Gastroesophageal sphincter (tissue), 4 donors: ENCODE results near the gene PIK3CA. TPM values are rescaled to one million over a fixed set of nuclear protein-coding genes. Genes with fewer than 3 reads are reported as not detected.

Experiments used
- ATAC-seq: fragments of 150-250 bp; one replicate; pipeline ENCODE4 v1.9.1; 2016; ENCODE audit warnings: mild to moderate bottlenecking, moderate library complexity
- H3K27ac ChIP-seq, 4 donors: fragments of 200-600 bp; sonication (generic) in 3 of 4; 1 replicate in 3 of 4; 2 replicates in 1 of 4; pipeline ENCODE4 v1.5.1; 2016 to 2019
- H3K27me3 ChIP-seq: fragments of 200-600 bp; sonication (generic); one replicate; pipeline ENCODE4 v1.5.1; 2019
- H3K36me3 ChIP-seq, 2 donors: fragments of 200-600 bp; sonication (generic); one replicate each; pipeline ENCODE4 v1.5.1; 2019; ENCODE audit warnings: control low read depth in 1 of 2
- H3K4me1 ChIP-seq, 3 donors: fragments of 200-600 bp; sonication (generic); 1 replicate in 2 of 3; 2 replicates in 1 of 3; pipeline ENCODE4 v1.5.1; 2016 to 2019; ENCODE audit warnings: control low read depth in 2 of 3
- H3K4me3 ChIP-seq, 2 donors: fragments of 200-600 bp; sonication (generic); one replicate each; pipeline ENCODE4 v1.5.1; 2019; ENCODE audit warnings: mild to moderate bottlenecking in 1 of 2, moderate library complexity in 1 of 2
- H3K9me3 ChIP-seq, 3 donors: fragments of 200-600 bp; sonication (generic); one replicate each; pipeline ENCODE4 v1.5.1; 2017 to 2019; ENCODE audit warnings: control low read depth in 2 of 3
- EP300 ChIP-seq: sonication (generic); formaldehyde crosslinking; IDR thresholded peaks from one replicate; pipeline ENCODE4 v1.6.1; 2017; ENCODE audit warnings: antibody characterized with exemption, mild to moderate bottlenecking
- POLR2A ChIP-seq, 2 donors: fragments of 450-650 bp; IDR thresholded peaks; one replicate each; pipeline ENCODE4 v1.6.1; 2017; ENCODE audit warnings: antibody characterized with exemption in 2 of 2, mild to moderate bottlenecking in 2 of 2, moderate library complexity in 1 of 2
- POLR2AphosphoS5 ChIP-seq: sonication (generic); formaldehyde crosslinking; IDR thresholded peaks from one replicate; pipeline ENCODE4 v1.6.1; 2017; ENCODE audit warnings: antibody characterized with exemption
- WGBS, 2 donors: methylation state at CpG; one replicate each; pipeline ENCODE4 v1.1.5; 2018; ENCODE audit warnings: low coverage in 1 of 2; 5-methylcytosine and 5-hydroxymethylcytosine counted together
- total RNA-seq, 4 donors: library from RNA; depleted of rRNA; stranded (reverse); fragments of >200 nt; gene quantifications; one replicate each; pipeline ENCODE4 v1.1.0, GENCODE V29; 2016
- TF ChIP-seq, protein P1 (sequence below), 4 experiments: fragments of 200-600 bp in 2 of 4; fragments of 450-650 bp in 2 of 4; sonication (generic) in 1 of 4; IDR thresholded peaks; one replicate each; pipeline ENCODE4 v1.5.1; 2017 to 2019; ENCODE audit warnings: antibody characterized with exemption in 4 of 4, mild to moderate bottlenecking in 2 of 4, moderate library complexity in 2 of 4

The PIK3CA gene
- total RNA-seq, 4 donors from 2014 or later: 35.7 to 47.7 (median 39.6) TPM

DNA sequence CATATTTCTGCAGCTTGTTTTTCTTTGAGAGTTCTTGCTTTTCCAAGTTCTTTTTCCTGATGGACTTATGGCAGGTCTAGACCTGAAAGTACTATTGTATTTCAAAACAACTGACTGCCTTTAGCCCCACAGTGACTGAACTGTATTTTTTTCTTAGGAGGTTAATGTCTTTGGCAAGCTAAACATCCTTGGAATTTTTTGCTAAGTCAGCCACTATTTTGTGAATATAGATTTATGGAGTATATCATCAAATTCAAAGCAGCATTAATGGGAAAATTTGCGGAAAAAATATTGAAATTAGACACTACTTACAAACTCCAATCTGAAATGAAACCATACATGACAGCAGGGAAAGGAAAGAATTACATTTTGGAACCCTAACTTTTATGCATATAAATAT, 8.6 kb downstream of the PIK3CA start:
- TF ChIP-seq EP300: no peak

DNA sequence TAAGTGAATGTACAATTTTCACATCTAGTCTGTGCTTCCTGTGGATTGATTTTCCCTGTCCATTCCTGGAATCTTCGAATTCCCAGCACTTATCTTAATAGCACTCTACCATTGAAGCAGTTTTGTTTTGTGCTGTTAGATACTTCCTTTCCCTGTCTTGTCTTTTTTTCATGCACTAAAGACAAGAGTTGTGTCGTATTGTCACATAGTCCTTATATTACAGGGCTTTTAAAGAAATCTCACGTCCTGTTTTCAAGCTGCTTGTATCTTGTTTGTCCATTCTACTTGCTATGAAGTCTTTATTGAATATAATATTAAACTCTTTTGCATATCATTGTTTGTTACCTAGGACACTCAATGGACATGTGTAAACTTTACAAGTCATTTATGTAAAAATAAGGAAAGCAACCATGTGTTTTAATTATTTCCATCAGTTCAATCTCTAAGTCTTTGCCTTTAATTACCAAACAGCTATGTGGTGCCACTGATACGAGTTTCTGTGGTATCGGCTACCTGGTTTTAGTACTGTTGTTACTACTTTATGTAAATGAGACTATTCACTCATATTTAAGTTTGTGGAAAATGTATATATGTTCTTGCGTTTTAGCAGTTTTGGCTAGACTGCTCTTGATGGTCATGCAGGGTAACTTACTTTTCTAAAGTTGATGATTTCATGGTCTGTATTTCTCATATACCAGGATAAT, 10.3 kb downstream of the PIK3CA start:
- no peaks in the 10 kb centered on the region for H3K36me3 ChIP-seq
- TF ChIP-seq EP300 (no peak), POLR2AphosphoS5 (no peak), POLR2A (IDR thresholded peaks at IDR 0.05) (no peak)
- TF ChIP-seq, protein P1, sequence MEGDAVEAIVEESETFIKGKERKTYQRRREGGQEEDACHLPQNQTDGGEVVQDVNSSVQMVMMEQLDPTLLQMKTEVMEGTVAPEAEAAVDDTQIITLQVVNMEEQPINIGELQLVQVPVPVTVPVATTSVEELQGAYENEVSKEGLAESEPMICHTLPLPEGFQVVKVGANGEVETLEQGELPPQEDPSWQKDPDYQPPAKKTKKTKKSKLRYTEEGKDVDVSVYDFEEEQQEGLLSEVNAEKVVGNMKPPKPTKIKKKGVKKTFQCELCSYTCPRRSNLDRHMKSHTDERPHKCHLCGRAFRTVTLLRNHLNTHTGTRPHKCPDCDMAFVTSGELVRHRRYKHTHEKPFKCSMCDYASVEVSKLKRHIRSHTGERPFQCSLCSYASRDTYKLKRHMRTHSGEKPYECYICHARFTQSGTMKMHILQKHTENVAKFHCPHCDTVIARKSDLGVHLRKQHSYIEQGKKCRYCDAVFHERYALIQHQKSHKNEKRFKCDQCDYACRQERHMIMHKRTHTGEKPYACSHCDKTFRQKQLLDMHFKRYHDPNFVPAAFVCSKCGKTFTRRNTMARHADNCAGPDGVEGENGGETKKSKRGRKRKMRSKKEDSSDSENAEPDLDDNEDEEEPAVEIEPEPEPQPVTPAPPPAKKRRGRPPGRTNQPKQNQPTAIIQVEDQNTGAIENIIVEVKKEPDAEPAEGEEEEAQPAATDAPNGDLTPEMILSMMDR (IDR thresholded peaks at IDR 0.05): no peak
- H3K27me3 ChIP-seq: no peaks in the 10 kb centered on the region
- no peak overlapping the region for H3K4me3 ChIP-seq
- 85 to 87% methylated on average over 6 of the region's 6 CpGs for WGBS, 2 donors
- no peak overlapping the region for H3K27ac ChIP-seq
- peaks cover 0 to 59% (median 2%) of the 10 kb centered on the region in 3 donors for H3K4me1 ChIP-seq
- no peak for ATAC-seq
- no peaks in the 10 kb centered on the region for H3K9me3 ChIP-seq

More for the DNA sequence above, 8.6 kb downstream of the PIK3CA start:
- no peaks in the 10 kb centered on the region for H3K36me3 ChIP-seq
- H3K9me3 ChIP-seq: no peaks in the 10 kb centered on the region
- H3K27ac ChIP-seq: no peak overlapping the region
- H3K4me3 ChIP-seq: no peak overlapping the region
- H3K4me1 ChIP-seq: peaks cover 0 to 70% (median 2%) of the 10 kb centered on the region in 3 donors
- 63 to 79% methylated on average over 1 of the region's 1 CpG for WGBS, 2 donors
- ATAC-seq: no peak
- no peaks in the 10 kb centered on the region for H3K27me3 ChIP-seq

DNA sequence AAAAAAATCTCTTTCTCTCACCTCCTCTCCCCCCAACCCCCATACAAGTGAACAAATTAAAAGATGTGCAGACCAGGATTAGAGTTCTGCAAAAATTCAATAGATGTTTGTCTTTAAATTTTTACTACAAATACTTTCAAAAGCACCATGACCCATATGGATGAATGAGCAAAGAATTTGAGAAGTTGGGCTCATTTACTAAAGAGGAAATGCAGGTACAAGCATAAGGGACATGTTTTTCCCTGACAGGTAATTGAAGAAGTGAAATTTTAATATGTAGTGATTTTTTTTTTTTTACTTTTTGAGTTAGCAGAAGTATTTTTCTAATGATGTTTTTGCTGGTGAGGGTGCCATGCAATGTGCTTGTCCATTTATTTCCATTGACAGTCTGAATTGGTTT, 15.3 kb downstream of the PIK3CA start:
- Histone ChIP-seq H3K9me3 (no peaks in the 10 kb centered on the region), H3K36me3 (no peaks in the 10 kb centered on the region), H3K4me3 (no peak overlapping the region), H3K27ac (no peak overlapping the region), H3K4me1 (peaks cover 0 to 42% (median 0%) of the 10 kb centered on the region in 3 donors), H3K27me3 (no peaks in the 10 kb centered on the region)
- no peak for ATAC-seq
- TF ChIP-seq, protein P1 (IDR thresholded peaks at IDR 0.05): no peak
- TF ChIP-seq EP300 (no peak), POLR2AphosphoS5 (no peak), POLR2A (IDR thresholded peaks at IDR 0.05) (no peak)

DNA sequence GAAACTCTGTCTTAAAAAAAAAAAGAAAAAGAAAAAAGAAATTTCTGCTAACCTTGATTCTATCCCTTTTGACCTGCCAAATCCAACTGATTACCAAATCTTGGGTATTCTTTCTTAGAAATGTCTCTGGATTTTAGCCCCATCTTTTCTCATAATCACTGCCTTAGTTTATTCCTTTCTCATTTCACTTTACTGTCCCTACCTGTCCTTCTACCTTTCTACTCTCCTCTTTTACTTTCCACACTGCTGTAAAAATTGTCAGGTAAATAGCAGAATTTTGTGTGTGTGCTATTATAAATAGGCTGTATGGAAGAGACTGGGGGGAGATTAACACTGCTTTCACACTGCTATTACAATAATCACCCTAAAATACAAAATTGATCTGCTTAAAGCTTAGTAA, 16.7 kb downstream of the PIK3CA start:
- Histone ChIP-seq H3K36me3 (no peaks in the 10 kb centered on the region), H3K4me3 (no peak overlapping the region), H3K9me3 (no peaks in the 10 kb centered on the region), H3K4me1 (peaks cover 0 to 37% (median 0%) of the 10 kb centered on the region in 3 donors), H3K27me3 (no peaks in the 10 kb centered on the region), H3K27ac (no peak overlapping the region)
- no peak for TF ChIP-seq POLR2AphosphoS5
- TF ChIP-seq, protein P1 (IDR thresholded peaks at IDR 0.05): no peak
- TF ChIP-seq EP300: no peak
- no peak for TF ChIP-seq POLR2A (IDR thresholded peaks at IDR 0.05)
- ATAC-seq: no peak

DNA sequence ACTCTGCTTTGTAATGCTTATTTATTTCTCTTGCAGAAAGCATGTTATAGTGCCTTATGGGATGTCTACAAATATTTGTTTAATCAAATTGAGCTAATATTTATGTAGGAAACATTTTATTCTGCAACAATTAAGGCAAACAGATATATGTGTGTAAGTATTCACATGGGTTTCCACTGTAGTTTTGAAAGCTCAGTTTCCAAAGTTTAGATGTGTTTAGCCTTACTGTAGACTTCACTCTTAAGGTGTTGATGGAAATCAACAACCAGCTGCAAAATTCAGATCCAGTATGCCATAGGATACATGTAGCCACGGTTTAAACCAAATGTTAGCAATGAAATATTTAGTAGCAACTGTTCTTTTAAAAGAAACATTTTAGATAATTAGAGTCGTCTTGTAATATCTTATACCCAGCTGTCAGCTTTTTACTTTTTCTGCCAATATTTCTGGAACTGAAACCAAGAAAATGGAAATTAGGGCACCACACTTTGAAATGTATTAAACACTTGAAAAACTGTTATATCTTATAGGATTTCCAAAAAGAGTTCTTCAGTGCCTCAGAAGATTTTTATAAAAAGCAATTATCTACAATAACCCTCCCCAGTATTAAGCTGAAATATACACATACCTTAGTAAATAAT, 18.5 kb downstream of the PIK3CA start:
- Histone ChIP-seq H3K4me3 (no peak overlapping the region), H3K36me3 (no peaks in the 10 kb centered on the region), H3K9me3 (peaks cover 0 to 8% (median 0%) of the 10 kb centered on the region in 3 donors), H3K4me1 (peaks cover 0 to 23% (median 0%) of the 10 kb centered on the region in 3 donors), H3K27ac (no peak overlapping the region), H3K27me3 (no peaks in the 10 kb centered on the region)
- no peak for ATAC-seq
- TF ChIP-seq EP300 (no peak), POLR2A (IDR thresholded peaks at IDR 0.05) (no peak)
- TF ChIP-seq, protein P1 (IDR thresholded peaks at IDR 0.05): no peak
- WGBS, 2 donors: 17 to 29% methylated on average over 1 to 2 of the region's 2 CpGs
